HG03039 (cell line): ENCODE results near the gene NGLY1.

Source experiments
- ATAC-seq: cut with Tn5 transposase; IDR thresholded peaks from one replicate; pipeline ENCODE4 v1.9.1; 2021; ENCODE audit warnings: mild to moderate bottlenecking, moderate library complexity; ENCODE audit not compliant: unreplicated experiment

The NGLY1 gene

GRCh38 chr3:25782938-25783660, at the start of gene NGLY1:
Gene NGLY1 (minus strand): TSS chr3:25783443. CDS start chr3:25783390, 53 bp downstream.
- peak; percentile 70 for ATAC-seq

GRCh38 chr3:25831578-25831977, 48.3 kb upstream of the NGLY1 start:
- no peak for ATAC-seq

- ATAC-seq: no peak
These were observed 47.4 kb upstream of the NGLY1 start for GRCh38 chr3:25830373-25831280.

- ATAC-seq: no peak
These were observed 43.3 kb upstream of the NGLY1 start for GRCh38 chr3:25826510-25826909.

GRCh38 chr3:25823314-25823713, 40.1 kb upstream of the NGLY1 start:
- no peak for ATAC-seq

GRCh38 chr3:25821746-25822573, 38.7 kb upstream of the NGLY1 start:
- no peak for ATAC-seq

GRCh38 chr3:25820816-25821486, 37.7 kb upstream of the NGLY1 start:
- no peak for ATAC-seq

GRCh38 chr3:25820366-25820765, 37.1 kb upstream of the NGLY1 start:
- ATAC-seq: no peak

- ATAC-seq: no peak
These were observed 35.1 kb upstream of the NGLY1 start for GRCh38 chr3:25818335-25818734.

GRCh38 chr3:25817638-25818037, 34.4 kb upstream of the NGLY1 start:
- ATAC-seq: no peak

GRCh38 chr3:25817107-25817506, 33.9 kb upstream of the NGLY1 start:
- no peak for ATAC-seq

- no peak for ATAC-seq
These were observed 29.4 kb upstream of the NGLY1 start for GRCh38 chr3:25812644-25813043.

- no peak for ATAC-seq
These were observed 21.4 kb upstream of the NGLY1 start for GRCh38 chr3:25804676-25805075.

- no peak for ATAC-seq
These were observed 20.6 kb upstream of the NGLY1 start for GRCh38 chr3:25803833-25804232.

GRCh38 chr3:25801786-25802185, 18.5 kb upstream of the NGLY1 start:
- no peak for ATAC-seq

- ATAC-seq: peak; percentile 95
These were observed 6.6 kb upstream of the NGLY1 start, which contains the start of gene OXSM for GRCh38 chr3:25789596-25790556. Gene OXSM (plus strand): TSS chr3:25790090. CDS start chr3:25791021, 931 bp downstream.

- ATAC-seq: no peak
These were observed 6.0 kb upstream of the NGLY1 start for GRCh38 chr3:25789209-25789595.

GRCh38 chr3:25787689-25788088, 4.4 kb upstream of the NGLY1 start:
- ATAC-seq: no peak

- no peak for ATAC-seq
These were observed 2.6 kb upstream of the NGLY1 start for GRCh38 chr3:25785826-25786225.
